Right lobe of liver (tissue), 4 donors: ENCODE results near the gene SYNDIG1L.

ENCODE experiments used
- POLR2A ChIP-seq: fragments of 450-650 bp; IDR thresholded peaks from one replicate; pipeline ENCODE4 v1.6.1; 2017; ENCODE audit warnings: antibody characterized with exemption, mild to moderate bottlenecking
- TF ChIP-seq, protein P1 (sequence below), 4 donors: fragments of 200-600 bp in 3 of 4; fragments of 450-650 bp in 1 of 4; IDR thresholded peaks; one replicate each; pipeline versions ENCODE4 v1.5.1 to v1.8.0; 2016 to 2022; ENCODE audit warnings: antibody characterized with exemption in 4 of 4, mild to moderate bottlenecking in 2 of 4
- donor health status: DM: no; HTN: no; CAD: no.
- donor health status: DM: no; HTN: no; CAD: no.
- donor health status: DM: no; HTN: yes; CAD: no.

DNA sequence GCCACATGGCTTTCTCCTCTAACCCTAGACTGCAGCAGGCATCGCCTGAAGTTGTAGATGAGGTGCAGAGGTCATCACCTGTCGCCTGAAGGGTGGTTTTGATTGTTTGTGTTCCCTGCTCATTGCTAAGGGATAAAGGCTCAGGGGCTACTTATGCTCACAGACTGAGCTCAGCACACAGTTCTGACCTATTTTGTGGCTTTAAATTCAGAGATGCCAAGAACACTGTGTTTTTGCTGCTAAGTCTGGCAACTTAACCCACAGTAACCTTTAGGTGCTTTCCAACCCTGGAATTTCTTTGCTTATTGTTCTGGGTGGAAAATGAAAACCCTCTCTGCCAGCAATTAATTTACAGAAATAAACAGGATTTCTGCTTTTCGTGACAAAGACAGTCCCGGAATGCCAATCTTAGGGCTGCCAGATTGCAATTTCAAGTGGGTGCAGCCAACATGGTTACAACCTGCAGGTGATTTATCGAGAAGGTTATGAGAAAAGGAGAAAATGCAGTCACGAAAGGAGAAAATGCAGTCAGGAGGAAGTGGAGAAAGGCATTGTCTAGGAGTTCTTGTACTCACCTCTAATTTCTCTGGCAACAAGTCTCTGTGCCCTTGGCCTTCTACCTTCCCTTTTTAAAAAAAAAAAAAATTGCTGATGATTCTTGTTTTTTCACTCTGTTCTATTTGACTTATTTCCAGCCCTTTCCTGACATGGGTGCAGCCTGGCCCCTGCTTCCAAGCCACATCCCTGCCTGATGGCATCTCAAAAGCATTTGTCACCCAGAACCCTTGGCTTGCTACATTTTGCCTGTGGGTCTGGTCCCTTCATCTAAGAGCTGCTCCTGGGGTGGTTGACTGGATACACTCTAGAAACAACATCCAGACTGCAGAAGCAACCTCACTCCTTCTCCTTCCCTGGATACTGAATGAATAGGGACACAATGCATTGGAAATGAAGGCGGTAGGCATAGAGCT is 43.8 kb upstream of the SYNDIG1L start:
- TF ChIP-seq POLR2A = no peak
- TF ChIP-seq, protein P1, sequence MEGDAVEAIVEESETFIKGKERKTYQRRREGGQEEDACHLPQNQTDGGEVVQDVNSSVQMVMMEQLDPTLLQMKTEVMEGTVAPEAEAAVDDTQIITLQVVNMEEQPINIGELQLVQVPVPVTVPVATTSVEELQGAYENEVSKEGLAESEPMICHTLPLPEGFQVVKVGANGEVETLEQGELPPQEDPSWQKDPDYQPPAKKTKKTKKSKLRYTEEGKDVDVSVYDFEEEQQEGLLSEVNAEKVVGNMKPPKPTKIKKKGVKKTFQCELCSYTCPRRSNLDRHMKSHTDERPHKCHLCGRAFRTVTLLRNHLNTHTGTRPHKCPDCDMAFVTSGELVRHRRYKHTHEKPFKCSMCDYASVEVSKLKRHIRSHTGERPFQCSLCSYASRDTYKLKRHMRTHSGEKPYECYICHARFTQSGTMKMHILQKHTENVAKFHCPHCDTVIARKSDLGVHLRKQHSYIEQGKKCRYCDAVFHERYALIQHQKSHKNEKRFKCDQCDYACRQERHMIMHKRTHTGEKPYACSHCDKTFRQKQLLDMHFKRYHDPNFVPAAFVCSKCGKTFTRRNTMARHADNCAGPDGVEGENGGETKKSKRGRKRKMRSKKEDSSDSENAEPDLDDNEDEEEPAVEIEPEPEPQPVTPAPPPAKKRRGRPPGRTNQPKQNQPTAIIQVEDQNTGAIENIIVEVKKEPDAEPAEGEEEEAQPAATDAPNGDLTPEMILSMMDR (IDR thresholded peaks at IDR 0.05) = no peak
